ENCODE measurements around the gene MOB3B.

The MOB3B gene

DNA sequence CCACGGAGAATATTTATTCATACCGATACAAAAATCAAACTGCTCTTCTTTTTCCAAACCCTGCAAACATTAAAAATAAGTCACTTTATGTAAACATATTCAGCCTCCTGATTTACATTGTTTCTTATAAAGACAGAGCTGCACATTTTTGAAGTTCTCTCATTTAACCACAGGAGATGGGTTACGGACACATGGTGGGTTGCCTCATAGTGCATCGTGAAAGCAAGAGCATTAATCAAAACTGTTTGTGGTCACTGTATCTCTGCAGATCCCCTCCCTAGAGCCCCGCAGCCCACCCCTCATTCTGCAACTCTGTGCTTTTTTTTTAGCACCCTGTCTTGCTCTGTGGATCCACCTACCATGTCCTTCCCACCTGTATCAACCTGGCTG is 189.3 kb downstream of the MOB3B start:
- in situ Hi-C loops (cut with HindIII; ENCODE audit: low sequenced_read_pairs) = no loop called here
- no peak for DNase-seq (ENCODE audit: low read depth, low spot score)
- TF ChIP-seq, protein P1, sequence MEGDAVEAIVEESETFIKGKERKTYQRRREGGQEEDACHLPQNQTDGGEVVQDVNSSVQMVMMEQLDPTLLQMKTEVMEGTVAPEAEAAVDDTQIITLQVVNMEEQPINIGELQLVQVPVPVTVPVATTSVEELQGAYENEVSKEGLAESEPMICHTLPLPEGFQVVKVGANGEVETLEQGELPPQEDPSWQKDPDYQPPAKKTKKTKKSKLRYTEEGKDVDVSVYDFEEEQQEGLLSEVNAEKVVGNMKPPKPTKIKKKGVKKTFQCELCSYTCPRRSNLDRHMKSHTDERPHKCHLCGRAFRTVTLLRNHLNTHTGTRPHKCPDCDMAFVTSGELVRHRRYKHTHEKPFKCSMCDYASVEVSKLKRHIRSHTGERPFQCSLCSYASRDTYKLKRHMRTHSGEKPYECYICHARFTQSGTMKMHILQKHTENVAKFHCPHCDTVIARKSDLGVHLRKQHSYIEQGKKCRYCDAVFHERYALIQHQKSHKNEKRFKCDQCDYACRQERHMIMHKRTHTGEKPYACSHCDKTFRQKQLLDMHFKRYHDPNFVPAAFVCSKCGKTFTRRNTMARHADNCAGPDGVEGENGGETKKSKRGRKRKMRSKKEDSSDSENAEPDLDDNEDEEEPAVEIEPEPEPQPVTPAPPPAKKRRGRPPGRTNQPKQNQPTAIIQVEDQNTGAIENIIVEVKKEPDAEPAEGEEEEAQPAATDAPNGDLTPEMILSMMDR (IDR thresholded peaks at IDR 0.05; ENCODE audit: low read depth, low read length) = no peak
- no peak overlapping the region for H3K4me3 ChIP-seq (ENCODE audit: low read depth, low read length)

DNA sequence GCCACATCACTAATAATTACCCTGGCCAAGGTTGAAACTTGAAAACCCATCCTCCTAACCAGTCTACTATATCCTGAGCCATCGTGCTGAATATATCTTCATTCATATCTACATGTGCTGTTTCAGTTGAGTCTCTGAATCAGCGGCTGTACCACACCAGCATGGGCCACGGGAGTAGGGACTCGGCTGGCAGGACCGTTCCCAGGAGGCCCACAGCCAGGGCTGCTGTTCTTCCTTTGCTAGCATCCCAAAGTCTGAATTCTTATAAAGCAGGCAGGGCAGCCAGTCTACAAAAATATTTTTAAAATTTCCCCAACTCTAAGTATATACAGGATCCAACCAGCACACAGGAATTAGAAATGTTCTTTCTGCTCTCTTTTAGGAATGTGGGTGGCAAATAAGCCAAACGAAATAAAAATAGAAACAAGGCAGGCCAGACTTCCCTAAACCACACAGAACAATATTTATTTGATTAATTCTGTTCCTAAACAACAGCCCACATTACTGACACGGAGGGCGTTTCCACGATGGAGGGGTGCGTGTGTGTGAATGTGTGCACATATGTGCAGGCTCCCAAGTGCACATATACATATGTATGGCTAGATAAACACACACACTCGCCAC is 189.8 kb downstream of the MOB3B start:
- TF ChIP-seq, protein P1 (IDR thresholded peaks at IDR 0.05; ENCODE audit: low read depth, low read length) = no peak
- DNase-seq (ENCODE audit: low read depth, low spot score) = no peak
- in situ Hi-C loops (cut with HindIII; ENCODE audit: low sequenced_read_pairs) = no loop called here
- H3K4me3 ChIP-seq (ENCODE audit: low read depth, low read length) = no peak overlapping the region

DNA sequence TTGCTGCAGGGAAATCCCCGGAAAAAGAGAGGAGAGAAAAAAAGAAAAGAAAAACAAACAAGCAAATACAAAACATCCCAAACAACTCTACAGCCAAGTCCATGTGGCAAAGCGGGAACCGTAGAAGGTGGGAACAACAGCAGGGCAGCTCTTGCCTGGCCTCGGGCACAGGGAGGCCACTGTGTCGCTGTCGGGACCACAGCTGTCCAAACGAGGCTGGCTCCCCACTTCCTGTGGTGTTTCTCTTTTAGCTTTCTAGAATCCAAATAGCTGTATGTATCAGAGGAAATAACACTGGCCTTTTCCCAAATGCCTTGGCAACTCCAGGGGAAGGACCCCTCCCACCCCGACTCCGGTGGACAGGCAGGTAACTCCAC is 191.1 kb downstream of the MOB3B start:
- TF ChIP-seq, protein P1 (IDR thresholded peaks at IDR 0.05; ENCODE audit: low read depth, low read length) = no peak
- no peak for DNase-seq (ENCODE audit: low read depth, low spot score)
- in situ Hi-C loops (cut with HindIII; ENCODE audit: low sequenced_read_pairs) = no loop called here
- no peak overlapping the region for H3K4me3 ChIP-seq (ENCODE audit: low read depth, low read length)

DNA sequence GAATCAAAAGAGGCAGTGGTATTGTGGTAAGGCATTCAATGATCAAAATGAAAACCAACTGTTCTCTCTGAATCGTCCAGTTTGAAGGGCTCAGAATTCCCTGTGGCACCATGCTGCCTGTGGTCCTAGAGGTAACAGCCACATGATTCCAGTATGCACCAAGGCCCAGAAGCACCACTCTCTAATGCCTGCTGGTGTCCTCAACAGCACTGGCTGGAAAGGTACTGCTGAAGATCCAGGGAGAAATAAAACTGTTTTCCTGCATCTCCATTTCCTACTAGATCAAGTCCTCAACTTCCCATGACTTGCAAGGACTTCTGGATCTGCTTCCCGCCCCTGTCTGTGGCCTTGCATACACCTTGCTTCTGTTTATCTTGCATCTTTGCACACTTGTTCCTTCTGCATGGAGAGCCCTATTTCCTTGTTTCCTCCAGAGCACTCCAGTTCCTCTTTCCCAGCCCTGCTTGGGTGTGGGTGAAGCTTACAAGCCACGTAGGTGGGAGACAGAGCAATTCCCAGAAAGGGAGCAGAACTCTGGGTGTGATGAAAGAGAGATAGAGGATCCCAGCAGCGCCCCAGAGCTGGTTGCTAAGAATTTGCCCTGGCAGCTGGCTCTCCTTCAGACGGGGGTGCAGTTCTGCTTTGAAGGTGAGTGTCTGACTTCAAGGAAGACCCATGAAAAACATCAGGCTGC is 191.6 kb downstream of the MOB3B start:
- TF ChIP-seq, protein P1 (IDR thresholded peaks at IDR 0.05; ENCODE audit: low read depth, low read length) = no peak
- H3K4me3 ChIP-seq (ENCODE audit: low read depth, low read length) = no peak overlapping the region
- DNase-seq (ENCODE audit: low read depth, low spot score) = no peak
- in situ Hi-C loops (cut with HindIII; ENCODE audit: low sequenced_read_pairs) = no loop called here

DNA sequence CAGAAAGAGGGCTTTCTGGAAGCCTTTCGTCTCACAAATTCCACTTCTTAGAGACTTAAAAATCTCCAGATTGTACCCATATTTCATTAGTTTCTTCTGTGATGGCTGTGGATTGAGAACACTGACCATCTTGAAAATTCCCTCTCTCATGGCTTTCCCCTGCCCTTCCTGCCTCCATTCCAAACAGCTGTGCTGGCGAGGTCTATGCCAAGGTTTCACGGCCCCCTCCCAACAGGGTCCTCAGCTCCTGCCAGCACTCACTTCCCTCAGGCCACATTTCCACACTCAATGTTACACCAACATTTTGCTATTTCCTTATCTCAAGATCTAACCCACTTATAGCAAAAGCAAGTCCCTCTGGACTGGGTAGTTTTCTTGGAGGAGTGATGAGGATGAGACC is 192.4 kb downstream of the MOB3B start:
- TF ChIP-seq, protein P1 (IDR thresholded peaks at IDR 0.05; ENCODE audit: low read depth, low read length) = no peak
- DNase-seq (ENCODE audit: low read depth, low spot score) = no peak
- in situ Hi-C loops (cut with HindIII; ENCODE audit: low sequenced_read_pairs) = no loop called here
- H3K4me3 ChIP-seq (ENCODE audit: low read depth, low read length) = no peak overlapping the region

DNA sequence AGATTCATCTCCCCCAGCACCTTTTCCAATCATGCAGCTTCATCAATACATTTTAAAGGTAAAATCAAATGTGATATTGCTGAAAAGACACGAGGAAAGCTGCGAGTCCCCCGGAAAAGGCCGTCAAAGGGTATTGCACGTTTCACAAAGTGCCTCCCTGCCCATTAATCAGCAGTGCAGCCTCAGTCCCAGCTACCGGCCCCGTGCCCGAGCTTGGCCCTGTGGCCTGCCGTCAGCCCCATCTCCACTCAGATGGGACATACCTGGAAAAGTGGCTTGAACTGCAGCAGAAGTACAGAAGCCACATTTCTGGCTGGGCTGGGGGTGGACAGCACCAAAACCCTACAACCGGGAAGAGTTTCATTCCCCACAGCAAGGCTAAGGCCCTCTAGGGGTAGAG is 192.8 kb downstream of the MOB3B start:
- no peak for DNase-seq (ENCODE audit: low read depth, low spot score)
- H3K4me3 ChIP-seq (ENCODE audit: low read depth, low read length) = no peak overlapping the region
- in situ Hi-C loops (cut with HindIII; ENCODE audit: low sequenced_read_pairs) = no loop called here
- TF ChIP-seq, protein P1 (IDR thresholded peaks at IDR 0.05; ENCODE audit: low read depth, low read length) = no peak
